COLO829 (cell line): ENCODE measurements around the gene EPGN.

Experiments used
- DNase-seq: peaks from one replicate; pipeline ENCODE4 v3.0.0; 2012; ENCODE audit warnings: low spot score

The EPGN gene, protein sequence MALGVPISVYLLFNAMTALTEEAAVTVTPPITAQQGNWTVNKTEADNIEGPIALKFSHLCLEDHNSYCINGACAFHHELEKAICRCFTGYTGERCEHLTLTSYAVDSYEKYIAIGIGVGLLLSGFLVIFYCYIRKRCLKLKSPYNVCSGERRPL

DNA sequence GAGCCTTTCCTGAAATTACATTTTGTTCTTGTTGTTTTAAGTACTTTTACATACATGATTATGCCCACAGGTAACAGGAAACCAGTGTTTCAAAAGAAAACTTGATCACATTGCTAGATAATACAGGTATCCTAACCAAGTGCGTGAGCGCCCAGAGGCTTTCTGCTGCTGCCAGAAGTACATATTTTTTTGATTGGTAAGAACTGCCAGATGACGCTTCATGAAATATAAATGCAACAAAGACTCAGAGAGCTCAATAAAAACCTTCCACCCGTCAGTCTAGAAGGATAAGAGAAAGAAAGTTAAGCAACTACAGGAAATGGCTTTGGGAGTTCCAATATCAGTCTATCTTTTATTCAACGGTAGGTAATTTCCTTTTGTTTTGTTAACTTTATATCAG lies at the start of gene EPGN:
Gene EPGN, plus strand, starts transcription at position 256 of the 400 bp plus-strand sequence. Its CDS starts 64 bp downstream, at position 320.
- DNase-seq: no peak

DNA sequence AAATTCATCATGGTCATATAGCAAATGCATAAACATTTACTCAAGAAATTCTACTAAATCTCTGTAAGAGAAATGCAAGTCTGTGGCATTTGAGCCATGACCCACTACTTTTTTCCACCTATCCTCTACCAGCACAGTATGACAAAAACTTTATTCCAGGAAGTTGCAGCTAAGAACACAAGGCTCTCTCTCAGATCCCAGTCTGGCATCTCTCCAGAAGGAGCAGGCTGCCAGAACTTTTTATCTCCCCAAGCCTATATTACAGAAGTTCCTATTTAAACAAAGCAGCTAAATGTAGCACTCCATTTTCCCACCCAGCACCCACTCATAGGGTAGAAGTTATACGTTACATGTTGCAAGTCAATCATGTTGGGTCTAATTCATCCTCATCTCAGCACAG lies 49.3 kb upstream of the EPGN start:
- DNase-seq: peak; percentile 57

DNA sequence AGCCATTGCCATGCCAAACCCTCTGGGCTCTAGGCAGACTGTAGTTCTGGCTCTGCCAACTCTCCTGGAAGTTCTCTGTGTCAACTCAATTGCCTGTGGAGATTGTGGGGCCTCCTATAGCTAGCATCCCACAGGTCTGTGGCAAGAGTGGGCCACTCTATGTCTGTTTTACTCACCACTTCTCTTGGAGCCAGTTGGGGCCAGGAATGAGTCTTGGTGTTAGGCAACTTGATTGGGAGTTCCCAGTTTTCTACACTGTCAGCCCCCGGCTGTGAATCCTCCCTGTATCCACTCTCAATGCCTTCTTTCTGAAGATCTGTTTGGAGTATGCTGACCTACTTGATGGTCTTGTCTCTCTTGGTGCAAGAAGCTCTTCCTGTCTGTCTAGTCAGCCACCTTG lies 48.2 kb upstream of the EPGN start:
- no peak for DNase-seq

DNA sequence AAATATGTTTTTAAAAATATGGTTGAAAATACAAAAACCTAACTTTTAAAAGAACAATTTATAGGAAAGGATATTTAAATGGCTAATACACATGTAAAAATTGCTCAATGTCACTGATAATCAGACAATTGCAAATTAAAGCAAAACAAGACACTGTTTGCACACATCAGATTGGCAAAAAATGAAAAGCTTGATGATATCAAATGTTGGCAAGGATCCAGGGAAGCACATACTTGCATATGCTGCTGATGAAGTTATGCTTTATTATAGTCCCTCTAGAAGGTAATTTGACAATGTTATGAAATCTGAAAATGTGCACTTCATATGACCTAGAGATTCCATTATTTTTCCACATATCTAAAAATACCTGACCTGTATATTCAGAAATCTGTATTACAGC lies 45.7 kb upstream of the EPGN start:
- no peak for DNase-seq

DNA sequence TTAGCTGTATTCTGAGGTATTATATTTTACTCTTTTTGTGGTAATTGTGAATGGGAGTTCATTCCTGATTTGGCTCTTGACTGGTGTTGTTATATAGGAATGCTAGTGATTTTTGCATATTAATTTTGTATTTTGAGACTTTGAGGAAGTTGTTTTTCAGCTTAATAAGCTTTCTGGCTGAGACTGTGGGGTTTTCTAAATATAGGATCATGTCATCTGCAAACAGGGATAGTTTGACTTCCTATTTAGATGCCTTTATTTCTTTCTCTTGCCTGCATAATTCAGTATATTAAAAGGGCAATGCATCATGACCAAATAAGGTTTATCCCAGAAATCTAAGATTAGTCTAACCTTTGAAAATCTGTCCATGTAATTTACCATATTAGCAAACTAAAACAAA lies 44.7 kb upstream of the EPGN start:
- no peak for DNase-seq

DNA sequence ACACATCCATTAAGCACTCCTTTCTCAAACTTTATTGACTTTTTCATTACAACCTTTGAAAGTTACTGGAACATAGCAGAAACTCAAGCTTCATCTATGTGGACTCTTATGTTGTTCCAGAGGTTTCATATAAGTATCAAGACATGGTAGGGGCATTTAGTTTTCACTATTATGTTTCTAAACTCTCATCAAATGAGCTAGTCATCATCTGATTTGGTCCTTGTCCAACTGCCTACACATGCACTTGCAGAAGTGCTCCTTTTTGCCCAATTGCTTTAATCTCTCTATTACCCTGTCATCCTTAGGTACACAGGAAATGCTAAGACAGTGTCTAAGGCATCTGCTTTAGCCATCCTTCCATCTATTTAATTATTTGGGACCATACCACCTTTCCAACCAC lies 42.2 kb upstream of the EPGN start:
- DNase-seq: no peak

DNA sequence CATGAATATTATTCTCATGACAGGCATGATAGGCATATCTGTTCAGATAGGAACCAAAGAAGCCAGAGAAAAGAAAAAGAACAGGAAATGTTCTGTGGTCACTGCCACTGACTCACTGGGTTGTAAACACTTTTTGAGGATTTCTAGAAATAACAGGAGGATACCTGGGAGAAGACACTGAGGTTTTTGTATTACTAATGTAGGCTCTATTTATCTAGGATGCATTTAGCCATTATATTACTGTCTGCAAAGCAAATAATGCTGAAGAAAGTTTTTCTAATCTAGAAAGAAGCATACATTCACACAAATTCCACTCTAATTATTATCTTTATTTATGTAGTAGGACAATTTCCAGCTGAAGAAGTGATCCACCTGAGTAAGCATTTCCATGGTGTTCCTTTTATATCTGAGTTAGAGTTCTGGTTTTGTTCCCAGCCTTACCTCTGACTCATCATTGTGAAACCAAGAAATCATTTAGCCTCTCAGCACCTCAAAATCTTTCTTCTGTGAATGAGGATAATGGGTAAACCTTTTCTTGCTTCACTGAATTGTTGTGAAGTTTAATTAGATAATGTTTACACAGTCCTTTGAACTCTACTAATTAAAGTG lies 40.2 kb upstream of the EPGN start:
- DNase-seq: peak; percentile 29

DNA sequence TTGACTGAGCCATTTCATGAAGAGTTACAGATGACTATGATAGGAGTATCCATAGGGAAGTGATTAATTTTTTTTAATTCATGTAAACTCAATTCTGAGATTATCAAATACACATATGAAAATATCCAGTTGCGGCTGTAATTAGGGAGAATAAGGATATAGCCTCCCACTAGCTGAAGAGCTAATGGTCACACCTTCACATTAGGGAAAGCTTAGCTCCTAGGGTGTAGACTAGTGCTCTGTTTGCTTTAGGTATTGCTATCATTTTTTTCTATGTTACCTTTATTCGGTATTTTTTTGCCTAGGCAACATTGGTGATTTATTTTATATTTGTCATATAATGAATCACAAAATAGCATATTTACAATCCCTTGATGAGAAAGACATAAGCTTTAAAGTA lies 39.6 kb upstream of the EPGN start:
- no peak for DNase-seq

DNA sequence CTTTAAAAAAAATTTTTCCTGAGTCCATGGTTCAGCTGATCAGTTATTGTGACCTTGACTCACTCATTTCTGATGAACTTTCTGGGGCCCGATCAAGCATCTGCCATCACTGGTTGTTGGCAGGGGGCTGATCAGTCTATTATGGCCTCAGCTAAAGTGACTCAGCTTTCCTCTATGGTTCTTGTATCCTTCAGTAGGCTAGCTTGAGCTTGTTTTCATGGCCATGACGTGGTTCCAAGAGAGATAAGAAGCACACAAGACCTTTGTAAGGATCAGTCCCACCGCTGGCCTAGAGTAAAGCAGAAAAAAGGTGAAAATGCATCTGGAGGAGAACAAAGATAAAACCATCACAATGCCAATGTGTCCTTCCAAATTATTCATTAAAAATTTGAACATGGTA lies 29.8 kb upstream of the EPGN start:
- no peak for DNase-seq

DNA sequence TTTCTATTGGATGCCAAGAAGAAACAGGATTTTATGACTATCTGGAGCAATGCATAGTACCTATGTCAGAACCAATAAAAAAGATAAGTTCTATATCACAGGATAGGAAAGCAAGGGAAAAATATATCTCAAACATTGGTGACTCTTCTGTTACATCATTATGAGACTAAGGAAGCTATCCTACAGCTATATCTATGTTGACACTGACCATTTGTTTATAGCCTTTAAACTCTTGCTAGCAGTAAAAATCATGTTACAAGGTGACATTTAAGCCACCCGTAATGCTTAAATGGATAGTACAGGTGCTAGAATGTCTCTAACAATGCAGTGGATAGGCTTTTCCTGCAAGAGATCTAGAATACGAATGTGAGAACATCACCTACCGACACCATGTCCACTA lies 28.6 kb upstream of the EPGN start:
- no peak for DNase-seq

DNA sequence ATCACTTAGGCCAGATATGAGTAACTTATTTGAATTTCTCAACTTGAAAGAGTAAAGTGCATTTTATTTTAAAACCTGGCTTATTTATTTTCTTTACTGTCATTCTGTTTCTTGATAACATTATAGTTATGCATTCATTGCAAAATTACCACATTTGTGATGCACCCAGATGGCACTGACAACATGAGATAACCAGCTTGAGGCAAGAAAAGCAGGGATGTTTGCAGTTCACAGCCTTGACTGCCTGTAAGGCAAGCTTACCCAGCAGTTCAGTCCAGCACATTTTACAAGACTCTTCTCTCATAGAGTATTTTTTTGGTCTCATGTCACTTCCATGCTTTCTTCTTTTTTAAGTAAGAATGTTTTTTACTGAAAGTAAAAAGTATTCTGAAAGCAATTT lies 25.3 kb upstream of the EPGN start:
- no peak for DNase-seq

DNA sequence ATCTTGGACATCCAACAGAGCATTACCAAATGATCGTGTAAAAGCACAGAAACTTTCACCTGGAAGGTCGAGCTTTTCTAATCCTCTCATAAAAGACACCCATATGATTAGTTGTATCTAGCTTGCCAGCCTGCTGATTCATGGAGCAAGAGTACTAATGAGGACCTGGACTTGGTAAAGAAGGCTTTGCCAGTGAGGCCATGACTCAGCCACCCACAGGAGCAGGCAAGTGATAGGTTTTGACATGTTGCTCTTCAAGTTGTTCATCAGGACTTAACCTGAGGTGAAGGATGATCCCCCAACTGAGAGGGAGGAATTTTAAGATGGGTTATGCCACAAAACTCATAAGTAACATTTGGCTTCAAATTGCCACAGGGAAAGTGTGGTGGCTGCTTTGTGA lies 24.7 kb upstream of the EPGN start:
- peak; percentile 28 for DNase-seq

DNA sequence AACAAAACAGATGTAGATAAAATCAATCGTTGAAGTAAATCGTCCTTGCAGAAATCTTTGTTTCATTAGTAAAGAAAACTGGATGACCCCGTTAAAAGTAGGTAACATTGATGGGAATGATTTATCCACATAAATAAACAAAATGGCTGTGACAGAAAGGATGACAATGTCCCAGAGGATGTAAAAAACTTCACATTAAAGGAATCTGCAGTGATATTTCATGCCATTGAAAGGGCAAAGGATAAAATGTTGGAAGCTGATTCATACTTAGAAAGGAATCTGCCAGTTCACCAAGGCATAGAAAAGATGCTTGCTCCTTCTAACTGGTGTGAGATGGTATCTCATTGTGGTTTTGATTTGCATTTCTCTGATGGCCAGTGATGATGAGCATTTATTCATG lies 24.2 kb upstream of the EPGN start:
- DNase-seq: no peak

DNA sequence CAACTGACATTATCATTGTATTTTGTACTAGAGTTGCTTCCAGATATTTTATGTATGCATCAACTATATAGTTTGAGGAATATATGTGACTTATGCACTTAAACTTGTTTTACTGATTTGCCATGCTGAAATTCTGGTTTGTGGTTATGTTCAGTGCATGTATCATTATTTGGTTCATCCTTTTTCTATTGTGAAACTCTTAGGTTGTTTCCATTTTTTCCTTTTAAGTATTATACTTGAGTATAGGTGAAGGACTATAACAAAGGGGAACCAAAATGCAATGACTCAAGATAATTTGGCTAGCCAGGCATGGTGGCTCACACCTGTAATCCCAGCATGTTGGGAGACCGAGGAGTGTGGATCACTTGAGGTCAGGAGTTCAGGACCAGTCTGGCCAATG lies 21.1 kb upstream of the EPGN start:
- DNase-seq: no peak

DNA sequence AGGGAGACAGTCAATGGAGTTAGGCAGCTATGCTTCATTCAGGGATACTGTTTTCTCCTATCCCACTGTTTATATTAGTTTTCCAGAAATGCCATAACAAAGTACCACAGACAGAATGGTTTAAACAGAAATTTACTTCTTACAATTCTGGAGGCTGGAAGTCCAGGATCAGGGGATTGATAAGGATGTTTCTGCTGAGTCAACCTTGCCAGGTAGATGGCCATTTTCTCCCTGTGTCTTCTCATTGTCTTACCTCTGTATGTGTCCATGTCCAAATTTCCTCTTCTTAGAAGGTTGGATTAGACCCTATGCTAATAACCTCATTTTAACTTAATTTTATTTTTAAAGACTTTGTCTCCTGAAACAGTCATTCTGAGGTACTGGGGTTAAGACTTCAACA lies 20.5 kb upstream of the EPGN start:
- DNase-seq: no peak

DNA sequence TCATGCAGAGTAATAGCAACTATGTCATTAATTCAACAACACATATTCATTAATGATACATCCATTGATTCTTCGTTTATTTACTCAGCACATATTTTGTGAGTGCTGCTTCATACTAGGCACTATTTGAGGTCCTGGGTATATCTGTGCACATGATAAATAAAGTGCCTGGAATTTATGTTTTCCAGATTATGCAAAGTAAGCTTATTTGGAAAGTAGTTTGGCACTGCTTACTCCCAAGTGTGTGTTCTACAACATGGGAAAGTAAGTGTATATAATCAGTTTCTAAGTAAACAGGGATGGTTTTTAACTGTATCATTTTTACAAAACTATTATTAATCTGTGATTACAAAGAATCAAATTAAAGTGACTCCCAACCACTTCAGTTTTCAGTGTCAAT lies 16.8 kb upstream of the EPGN start:
- DNase-seq: no peak

DNA sequence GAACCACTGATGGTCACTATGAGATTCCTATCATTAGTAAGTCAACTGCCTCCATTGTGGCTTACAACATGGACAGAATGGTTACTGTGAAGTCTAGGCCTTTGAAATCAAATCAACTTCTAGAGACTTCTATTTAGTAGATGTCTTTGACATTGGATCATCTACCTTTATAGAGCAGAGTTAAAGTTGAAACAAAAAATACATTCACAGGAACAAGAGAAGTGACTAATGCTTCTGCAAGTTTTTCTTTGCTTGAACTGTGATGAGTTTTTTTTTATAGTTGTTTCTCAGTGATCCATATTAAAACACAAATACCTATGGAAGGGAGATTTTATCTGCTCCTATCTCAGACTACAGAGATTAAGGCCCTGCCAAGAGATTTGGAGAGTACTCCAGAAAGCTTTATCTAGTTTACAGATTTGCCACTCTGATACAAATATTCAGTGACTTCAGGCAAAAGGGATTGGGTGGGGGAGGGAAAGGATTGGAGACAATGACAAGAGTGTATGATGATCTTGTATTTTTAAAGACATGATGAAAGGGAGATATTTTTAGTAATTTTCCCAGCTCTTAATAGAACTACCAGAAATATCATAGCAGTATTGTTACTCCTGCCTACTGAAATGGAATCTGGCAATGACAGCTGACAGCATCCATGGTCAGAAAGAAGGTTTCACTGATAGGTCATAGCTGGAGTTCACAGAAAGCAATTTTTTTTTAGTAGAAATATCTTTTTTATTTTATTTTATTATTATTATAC lies 16.0 kb upstream of the EPGN start:
- no peak for DNase-seq

DNA sequence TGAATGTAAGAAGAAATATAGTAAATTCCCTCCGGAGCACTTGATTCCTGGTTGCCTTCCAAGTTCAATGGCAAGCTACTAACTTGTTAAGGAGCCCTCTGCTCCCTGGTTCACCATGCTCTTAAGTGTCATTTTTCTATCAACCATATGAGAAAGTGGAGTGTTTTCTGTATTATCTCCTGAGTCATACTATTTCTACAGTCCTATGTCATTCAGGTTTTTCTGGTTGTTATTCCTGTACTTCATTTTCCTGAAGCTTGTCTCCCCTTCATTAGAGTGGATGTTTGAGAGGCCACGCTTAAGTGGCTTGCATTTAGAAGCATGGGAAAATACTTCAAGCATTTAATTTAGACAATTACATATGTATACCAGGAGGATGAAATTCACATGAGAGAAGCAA lies 14.7 kb upstream of the EPGN start:
- DNase-seq: no peak

DNA sequence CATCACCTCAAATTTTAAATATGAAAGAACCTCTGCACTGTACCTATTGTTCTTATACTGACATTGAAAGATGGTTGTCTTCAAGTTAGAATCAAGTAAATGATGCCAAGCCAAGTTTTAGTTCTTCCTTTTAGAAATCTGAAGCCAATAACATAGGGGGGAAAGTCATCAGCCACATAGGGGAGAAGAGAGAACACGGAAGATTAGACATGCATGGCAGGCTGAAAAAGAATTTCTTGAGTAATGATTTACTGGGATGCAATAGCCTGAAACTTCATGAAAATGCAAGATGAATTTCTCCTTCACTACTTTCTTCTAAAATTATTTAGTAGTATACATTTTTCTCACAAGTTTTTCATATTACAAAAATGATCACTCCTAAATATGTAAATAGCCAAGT lies 13.6 kb upstream of the EPGN start:
- DNase-seq: no peak

DNA sequence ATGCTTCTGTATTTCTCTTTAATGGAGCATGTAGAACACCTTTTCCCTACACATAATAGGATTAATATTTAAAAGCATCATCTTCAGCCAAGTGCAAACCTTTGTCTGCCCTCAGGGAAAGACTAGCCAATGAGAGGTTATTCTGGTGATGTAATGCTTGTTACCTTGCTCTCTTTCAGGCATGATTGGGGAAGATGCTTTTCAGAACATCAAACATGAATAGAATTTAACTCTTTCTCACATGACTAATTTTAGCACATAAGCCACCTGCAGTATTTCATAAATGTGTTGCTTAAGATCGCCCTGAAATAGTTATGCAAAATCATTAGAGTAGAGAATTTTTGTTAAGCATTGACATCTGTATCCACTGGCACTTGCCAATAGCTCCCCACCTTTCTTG lies 10.7 kb upstream of the EPGN start:
- no peak for DNase-seq

DNA sequence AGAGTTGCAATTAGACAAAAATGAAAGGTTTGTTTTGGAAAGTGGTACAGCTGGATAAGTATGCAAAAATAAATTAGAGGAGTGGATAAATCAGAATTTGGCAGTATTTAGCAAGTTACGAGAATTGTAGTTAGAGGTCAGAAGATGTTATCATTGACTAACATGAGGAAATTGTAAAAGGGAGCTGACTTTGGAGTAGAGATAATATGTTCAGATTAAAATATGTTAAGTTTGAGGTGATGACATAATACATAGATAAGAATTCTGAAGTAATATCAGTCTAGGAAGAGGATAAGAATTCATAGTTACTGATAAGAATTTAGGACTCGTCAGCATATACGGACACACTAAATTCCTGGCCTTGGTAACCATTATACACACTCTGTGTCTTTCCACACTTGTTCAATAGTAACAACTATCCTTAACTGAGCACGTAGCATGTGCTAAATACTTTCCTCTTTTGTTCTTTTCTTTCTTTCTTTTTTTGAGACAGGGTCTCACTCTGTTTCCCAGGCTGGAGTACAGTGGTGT lies 4.1 kb upstream of the EPGN start:
- no peak for DNase-seq

DNA sequence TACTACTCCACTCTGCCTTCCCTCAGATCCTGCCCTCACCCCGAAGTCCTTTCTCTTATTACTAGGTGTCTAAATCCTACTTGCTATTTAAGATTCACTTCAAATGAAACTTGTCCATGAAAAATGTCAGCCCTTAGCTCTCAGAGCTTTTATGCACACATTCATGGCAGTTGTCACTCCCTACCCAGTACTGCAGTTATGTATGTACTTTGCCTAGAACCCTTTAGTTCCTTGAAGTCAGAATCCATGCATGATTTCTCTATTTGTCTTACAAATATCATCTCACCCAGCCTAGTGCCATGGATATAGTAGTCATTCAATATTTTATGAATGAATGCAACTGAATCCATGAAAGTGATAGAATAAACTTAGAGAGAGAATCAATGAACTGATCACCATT lies 3.3 kb upstream of the EPGN start:
- DNase-seq: no peak

DNA sequence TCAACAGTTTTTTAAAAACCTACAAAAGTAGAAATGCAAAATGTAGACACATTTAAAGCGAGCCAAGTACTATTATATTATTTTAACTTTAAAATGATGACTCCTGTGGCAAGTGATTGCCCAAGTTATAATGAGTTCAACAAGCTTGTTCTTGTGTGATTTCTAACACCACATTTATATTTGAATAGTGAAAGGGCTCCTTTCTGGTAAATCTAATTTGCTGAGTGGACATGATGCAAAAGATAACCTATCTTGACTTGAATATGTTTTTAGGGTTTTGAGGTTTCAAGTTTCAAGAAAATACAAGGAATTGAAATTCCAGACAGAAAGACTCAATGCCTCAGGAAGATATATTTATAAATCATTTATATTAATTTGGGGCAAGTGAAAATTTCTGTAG lies 1.1 kb upstream of the EPGN start:
- no peak for DNase-seq

DNA sequence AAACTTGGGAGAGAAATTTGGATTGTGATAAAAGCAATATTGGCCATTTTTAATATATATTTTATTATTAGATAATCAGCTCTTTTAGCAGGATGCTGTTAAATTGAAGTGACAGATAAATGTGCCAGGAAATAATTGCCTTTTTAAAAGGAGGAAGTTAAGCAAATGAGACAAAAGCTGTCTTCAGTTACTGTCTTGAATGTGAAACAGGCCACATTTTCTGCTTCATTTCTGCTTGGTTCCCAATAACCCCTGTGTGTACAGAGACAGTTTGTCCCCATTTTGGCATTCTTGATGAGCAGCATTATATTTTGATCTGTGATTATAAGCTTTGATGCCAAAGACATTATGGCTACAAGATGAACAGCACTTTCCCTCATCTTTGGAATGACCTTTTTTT lies 953 bp downstream of the EPGN start:
- no peak for DNase-seq
